Adrenal gland (tissue), 5 donors: ENCODE data around the gene RBP2.

Source experiments
- POLR2A ChIP-seq, 2 donors: fragments of 450-650 bp; IDR thresholded peaks; one replicate each; pipeline ENCODE4 v1.6.1; 2017; ENCODE audit warnings: antibody characterized with exemption in 2 of 2, mild to moderate bottlenecking in 2 of 2, moderate library complexity in 1 of 2
- TF ChIP-seq, protein P1 (sequence below), 6 experiments: fragments of 450-650 bp in 4 of 6; fragments of 200-600 bp in 2 of 6; sonication (generic) in 1 of 6; IDR thresholded peaks; 1 replicate in 5 of 6; 2 replicates in 1 of 6; pipeline versions ENCODE4 v1.5.1 to v1.8.0; 2016 to 2021; ENCODE audit warnings: antibody characterized with exemption in 6 of 6, mild to moderate bottlenecking in 2 of 6, moderate library complexity in 1 of 6
- donor health status: DM: no; HTN: no; CAD: no.

DNA sequence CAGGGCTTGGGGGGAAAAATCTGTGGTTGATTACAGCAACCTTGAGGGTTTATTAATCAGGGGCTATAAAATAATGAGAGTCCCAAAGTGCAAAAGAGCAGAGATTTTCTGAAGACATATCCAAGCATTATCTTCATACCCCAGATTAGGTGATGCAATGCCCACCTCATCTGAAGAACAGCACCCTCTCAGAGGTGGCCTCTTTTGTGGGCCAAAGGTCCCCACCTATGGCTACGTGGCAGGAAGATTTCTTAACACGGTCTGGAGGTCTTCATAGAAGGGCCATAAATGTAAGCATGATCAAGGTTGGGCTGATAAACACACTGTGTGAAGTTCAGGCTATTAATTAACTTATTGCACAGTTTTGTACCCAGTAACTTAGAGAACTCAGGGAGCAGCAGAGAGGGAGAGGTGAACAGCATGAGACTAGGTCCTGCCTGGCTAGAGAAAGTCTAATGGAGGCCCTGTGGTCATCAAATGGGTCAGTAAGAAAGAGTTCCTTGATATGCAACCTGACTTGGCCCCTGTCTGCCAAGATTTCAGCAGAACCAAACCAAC, 29.6 kb upstream of the RBP2 start:
- TF ChIP-seq, protein P1, sequence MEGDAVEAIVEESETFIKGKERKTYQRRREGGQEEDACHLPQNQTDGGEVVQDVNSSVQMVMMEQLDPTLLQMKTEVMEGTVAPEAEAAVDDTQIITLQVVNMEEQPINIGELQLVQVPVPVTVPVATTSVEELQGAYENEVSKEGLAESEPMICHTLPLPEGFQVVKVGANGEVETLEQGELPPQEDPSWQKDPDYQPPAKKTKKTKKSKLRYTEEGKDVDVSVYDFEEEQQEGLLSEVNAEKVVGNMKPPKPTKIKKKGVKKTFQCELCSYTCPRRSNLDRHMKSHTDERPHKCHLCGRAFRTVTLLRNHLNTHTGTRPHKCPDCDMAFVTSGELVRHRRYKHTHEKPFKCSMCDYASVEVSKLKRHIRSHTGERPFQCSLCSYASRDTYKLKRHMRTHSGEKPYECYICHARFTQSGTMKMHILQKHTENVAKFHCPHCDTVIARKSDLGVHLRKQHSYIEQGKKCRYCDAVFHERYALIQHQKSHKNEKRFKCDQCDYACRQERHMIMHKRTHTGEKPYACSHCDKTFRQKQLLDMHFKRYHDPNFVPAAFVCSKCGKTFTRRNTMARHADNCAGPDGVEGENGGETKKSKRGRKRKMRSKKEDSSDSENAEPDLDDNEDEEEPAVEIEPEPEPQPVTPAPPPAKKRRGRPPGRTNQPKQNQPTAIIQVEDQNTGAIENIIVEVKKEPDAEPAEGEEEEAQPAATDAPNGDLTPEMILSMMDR (IDR thresholded peaks at IDR 0.05) = no peak
- TF ChIP-seq POLR2A (IDR thresholded peaks at IDR 0.05) = no peak
